ENCODE data around the gene XRCC6. TPM values are rescaled to one million over a fixed set of nuclear protein-coding genes. Genes with fewer than 3 reads are reported as not detected.

XRCC6 gene
- total and polyA plus RNA-seq, 2 of the 13 experiments (the other 11 are each of a cell fraction or from before 2014, with no cell fraction given): 124 to 625 TPM

DNA sequence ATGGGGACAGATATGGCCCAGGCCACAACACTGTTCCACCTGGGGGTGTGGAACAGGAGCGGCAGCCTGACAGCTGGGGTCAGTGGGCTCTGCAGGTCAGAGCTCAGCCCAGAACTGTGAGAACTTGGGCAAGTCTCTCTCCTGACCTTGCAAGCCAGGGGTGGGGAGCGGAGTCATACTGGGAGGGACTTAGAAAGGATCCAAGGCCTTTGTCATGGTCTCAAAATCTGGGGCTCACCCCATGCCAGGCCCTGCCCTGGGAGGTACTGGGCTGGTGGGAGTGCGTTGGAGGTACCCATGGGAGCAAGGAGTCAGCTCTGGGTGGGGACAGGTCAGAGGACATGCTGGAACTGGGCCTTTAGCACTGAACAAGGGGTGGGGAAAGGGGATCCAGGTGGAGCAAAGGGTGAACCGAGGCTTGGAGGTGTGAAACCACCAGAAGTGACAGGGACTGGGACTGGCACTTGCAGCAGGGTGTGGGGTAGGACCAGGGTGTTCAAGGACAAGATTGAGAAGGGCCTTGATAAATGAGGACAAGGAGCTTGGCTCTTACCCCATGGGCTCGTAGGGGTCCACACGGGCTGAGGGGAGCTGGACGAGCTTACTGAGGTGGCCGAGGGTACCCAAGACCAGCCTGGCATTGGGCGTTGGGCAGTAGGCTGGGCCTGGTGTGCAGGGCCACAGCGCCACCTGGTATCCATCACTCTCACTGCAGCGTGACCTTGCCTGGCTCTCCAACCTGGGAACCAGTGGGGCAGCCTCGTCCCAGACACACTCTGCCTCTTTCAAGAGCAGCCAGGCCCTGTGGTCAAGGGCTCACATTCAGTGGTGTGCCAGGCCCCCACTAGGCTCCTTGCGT, 24.1 kb upstream of the XRCC6 start (continued):
- TF ChIP-seq, protein P1, sequence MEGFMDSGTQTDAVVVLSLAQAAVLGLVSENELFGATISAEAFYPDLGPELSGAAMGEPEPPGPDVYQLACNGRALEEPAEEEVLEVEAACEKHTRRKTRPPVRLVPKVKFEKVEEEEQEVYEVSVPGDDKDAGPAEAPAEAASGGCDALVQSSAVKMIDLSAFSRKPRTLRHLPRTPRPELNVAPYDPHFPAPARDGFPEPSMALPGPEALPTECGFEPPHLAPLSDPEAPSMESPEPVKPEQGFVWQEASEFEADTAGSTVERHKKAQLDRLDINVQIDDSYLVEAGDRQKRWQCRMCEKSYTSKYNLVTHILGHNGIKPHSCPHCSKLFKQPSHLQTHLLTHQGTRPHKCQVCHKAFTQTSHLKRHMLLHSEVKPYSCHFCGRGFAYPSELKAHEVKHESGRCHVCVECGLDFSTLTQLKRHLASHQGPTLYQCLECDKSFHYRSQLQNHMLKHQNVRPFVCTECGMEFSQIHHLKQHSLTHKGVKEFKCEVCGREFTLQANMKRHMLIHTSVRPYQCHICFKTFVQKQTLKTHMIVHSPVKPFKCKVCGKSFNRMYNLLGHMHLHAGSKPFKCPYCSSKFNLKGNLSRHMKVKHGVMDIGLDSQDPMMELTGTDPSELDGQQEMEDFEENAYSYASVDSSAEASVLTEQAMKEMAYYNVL (CRISPR knock-in tag; IDR thresholded peaks at IDR 0.05; ENCODE audit: borderline replicate concordance): no peak
- TF ChIP-seq ZNF331 (CRISPR knock-in tag; IDR thresholded peaks at IDR 0.05) (no peak), ZNF432 (CRISPR knock-in tag; IDR thresholded peaks at IDR 0.05; ENCODE audit: borderline replicate concordance) (no peak), PCBP1 (IDR thresholded peaks at IDR 0.05; ENCODE audit: borderline replicate concordance, low read depth, low read length) (no peak), ZEB1 (IDR thresholded peaks at IDR 0.05; ENCODE audit: insufficient replicate concordance, low read depth) (no peak), JUNB (CRISPR knock-in tag; IDR thresholded peaks at IDR 0.05; ENCODE audit: borderline replicate concordance) (no peak), ZNF616 (CRISPR knock-in tag; IDR thresholded peaks at IDR 0.05; ENCODE audit: low read depth) (no peak), ZNF235 (CRISPR knock-in tag; IDR thresholded peaks at IDR 0.05; ENCODE audit: borderline replicate concordance) (no peak), SNRNP70 (IDR thresholded peaks at IDR 0.05; ENCODE audit: low read depth, low read length) (no peak), ZNF296 (CRISPR knock-in tag; conservative IDR thresholded peaks at IDR 0.05) (no peak), ZNF563 (CRISPR knock-in tag; IDR thresholded peaks at IDR 0.05) (no peak), PLRG1 (conservative IDR thresholded peaks at IDR 0.05) (no peak), NFKB2 (CRISPR knock-in tag; IDR thresholded peaks at IDR 0.05; ENCODE audit: borderline replicate concordance) (0 out of 2 replicates have a peak, but pooled peaks have one; percentile 49), ZNF292 (CRISPR knock-in tag; IDR thresholded peaks at IDR 0.05; ENCODE audit: borderline replicate concordance, low read depth) (no peak)
- TF ChIP-seq, protein P2, sequence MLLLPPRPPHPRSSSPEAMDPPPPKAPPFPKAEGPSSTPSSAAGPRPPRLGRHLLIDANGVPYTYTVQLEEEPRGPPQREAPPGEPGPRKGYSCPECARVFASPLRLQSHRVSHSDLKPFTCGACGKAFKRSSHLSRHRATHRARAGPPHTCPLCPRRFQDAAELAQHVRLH (CRISPR knock-in tag; IDR thresholded peaks at IDR 0.05; ENCODE audit: borderline replicate concordance, low read depth): no peak; the same call in 1 of the 2 replicates
- TF ChIP-seq, protein P3, sequence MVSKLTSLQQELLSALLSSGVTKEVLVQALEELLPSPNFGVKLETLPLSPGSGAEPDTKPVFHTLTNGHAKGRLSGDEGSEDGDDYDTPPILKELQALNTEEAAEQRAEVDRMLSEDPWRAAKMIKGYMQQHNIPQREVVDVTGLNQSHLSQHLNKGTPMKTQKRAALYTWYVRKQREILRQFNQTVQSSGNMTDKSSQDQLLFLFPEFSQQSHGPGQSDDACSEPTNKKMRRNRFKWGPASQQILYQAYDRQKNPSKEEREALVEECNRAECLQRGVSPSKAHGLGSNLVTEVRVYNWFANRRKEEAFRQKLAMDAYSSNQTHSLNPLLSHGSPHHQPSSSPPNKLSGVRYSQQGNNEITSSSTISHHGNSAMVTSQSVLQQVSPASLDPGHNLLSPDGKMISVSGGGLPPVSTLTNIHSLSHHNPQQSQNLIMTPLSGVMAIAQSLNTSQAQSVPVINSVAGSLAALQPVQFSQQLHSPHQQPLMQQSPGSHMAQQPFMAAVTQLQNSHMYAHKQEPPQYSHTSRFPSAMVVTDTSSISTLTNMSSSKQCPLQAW (CRISPR knock-in tag; IDR thresholded peaks at IDR 0.05): 0 out of 2 replicates have a peak, but pooled peaks have one; percentile 33
- TF ChIP-seq, protein P4, sequence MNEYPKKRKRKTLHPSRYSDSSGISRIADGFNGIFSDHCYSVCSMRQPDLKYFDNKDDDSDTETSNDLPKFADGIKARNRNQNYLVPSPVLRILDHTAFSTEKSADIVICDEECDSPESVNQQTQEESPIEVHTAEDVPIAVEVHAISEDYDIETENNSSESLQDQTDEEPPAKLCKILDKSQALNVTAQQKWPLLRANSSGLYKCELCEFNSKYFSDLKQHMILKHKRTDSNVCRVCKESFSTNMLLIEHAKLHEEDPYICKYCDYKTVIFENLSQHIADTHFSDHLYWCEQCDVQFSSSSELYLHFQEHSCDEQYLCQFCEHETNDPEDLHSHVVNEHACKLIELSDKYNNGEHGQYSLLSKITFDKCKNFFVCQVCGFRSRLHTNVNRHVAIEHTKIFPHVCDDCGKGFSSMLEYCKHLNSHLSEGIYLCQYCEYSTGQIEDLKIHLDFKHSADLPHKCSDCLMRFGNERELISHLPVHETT (CRISPR knock-in tag; conservative IDR thresholded peaks at IDR 0.05): no peak
- TF ChIP-seq, protein P5, sequence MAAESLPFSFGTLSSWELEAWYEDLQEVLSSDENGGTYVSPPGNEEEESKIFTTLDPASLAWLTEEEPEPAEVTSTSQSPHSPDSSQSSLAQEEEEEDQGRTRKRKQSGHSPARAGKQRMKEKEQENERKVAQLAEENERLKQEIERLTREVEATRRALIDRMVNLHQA (CRISPR knock-in tag; IDR thresholded peaks at IDR 0.05): no peak
- TF ChIP-seq, protein P6, sequence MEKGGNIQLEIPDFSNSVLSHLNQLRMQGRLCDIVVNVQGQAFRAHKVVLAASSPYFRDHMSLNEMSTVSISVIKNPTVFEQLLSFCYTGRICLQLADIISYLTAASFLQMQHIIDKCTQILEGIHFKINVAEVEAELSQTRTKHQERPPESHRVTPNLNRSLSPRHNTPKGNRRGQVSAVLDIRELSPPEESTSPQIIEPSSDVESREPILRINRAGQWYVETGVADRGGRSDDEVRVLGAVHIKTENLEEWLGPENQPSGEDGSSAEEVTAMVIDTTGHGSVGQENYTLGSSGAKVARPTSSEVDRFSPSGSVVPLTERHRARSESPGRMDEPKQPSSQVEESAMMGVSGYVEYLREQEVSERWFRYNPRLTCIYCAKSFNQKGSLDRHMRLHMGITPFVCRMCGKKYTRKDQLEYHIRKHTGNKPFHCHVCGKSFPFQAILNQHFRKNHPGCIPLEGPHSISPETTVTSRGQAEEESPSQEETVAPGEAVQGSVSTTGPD (CRISPR knock-in tag; IDR thresholded peaks at IDR 0.05): no peak
